SK-N-SH (cell line): ENCODE measurements around the gene USH1C. TPM values are rescaled to one million over a fixed set of nuclear protein-coding genes. Genes with fewer than 3 reads are reported as not detected.
A peak's percentile ranks its signal among the peaks of the same experiment; 100 is the strongest.

ENCODE experiments used
- CTCF ChIA-PET: fragments of 300-600, 350-600 bp; formaldehyde crosslinking; extraction: SDS; loops from one replicate; lab custom pipeline; 2021; lab: Yijun Ruan, JAX
- POLR2A ChIA-PET: fragments of 350-600 bp; sonication (Branson Sonifier 250); formaldehyde crosslinking; extraction: SDS; loops from one replicate; lab custom pipeline; 2020; ENCODE audit warnings: antibody characterized with exemption, inconsistent platforms; lab: Yijun Ruan, JAX
- DNase-seq: peaks from one replicate; pipeline ENCODE4 v3.0.0; 2012
- H2AFZ ChIP-seq: fragments of 200-600 bp; sonication (generic); 2 replicates; pipeline ENCODE4 v1.8.1; 2016; ENCODE audit warnings: antibody characterized with exemption, mild to moderate bottlenecking, low read depth
- H3F3A ChIP-seq: fragments of 200-600 bp; sonication (generic); replicated peaks from 2 replicates; pipeline ENCODE3; 2016; ENCODE audit warnings: antibody characterized with exemption, mild to moderate bottlenecking; ENCODE audit not compliant: insufficient read depth
- H3K27ac ChIP-seq, 2 experiments: fragments of 200-500 bp in 1 of 2; fragments of 200-600 bp in 1 of 2; sonication (Bioruptor generic) in 1 of 2; sonication (generic), shearing (Covaris generic) in 1 of 2; 2 replicates each; pipeline versions ENCODE4 v1.5.1 to v1.6.1; 2014 to 2016; ENCODE audit warnings: low read depth in 2 of 2, inconsistent platforms in 1 of 2, low read length in 1 of 2, mild to moderate bottlenecking in 1 of 2, mixed read lengths in 1 of 2
- H3K27me3 ChIP-seq: fragments of 200-600 bp; sonication (generic), shearing (Covaris generic); 2 replicates; pipeline ENCODE4 v1.6.1; 2016; ENCODE audit warnings: mixed run types; ENCODE audit not compliant: insufficient read depth
- H3K36me3 ChIP-seq, 2 experiments: fragments of 200-500 bp in 1 of 2; fragments of 200-600 bp in 1 of 2; sonication (Bioruptor generic) in 1 of 2; sonication (generic) in 1 of 2; replicated peaks in 1 of 2; 2 replicates each; pipeline versions ENCODE3 to v1.5.1; 2014 to 2016; ENCODE audit warnings: low read length in 1 of 2, mild to moderate bottlenecking in 1 of 2; ENCODE audit not compliant: insufficient read depth in 2 of 2, control insufficient read depth in 1 of 2
- H3K4me1 ChIP-seq, 2 experiments: fragments of 200-500 bp in 1 of 2; fragments of 200-600 bp in 1 of 2; sonication (Bioruptor generic) in 1 of 2; sonication (generic), shearing (Covaris generic) in 1 of 2; 2 replicates each; pipeline versions ENCODE4 v1.5.1 to v1.6.1; 2014 to 2016; ENCODE audit warnings: low read depth in 1 of 2, low read length in 1 of 2, mixed run types in 1 of 2; ENCODE audit not compliant: insufficient read depth in 2 of 2, control insufficient read depth in 1 of 2
- H3K4me2 ChIP-seq: fragments of 200-600 bp; sonication (generic), shearing (Covaris generic); 2 replicates; pipeline ENCODE4 v1.6.1; 2017; ENCODE audit warnings: mixed run types
- H3K4me3 ChIP-seq, 2 experiments: fragments of 200-500 bp in 1 of 2; fragments of 200-600 bp in 1 of 2; sonication (Bioruptor generic) in 1 of 2; sonication (generic), shearing (Covaris generic) in 1 of 2; 2 replicates each; pipeline versions ENCODE4 v1.5.1 to v1.8.1; 2014 to 2016; ENCODE audit warnings: low read depth in 2 of 2, inconsistent platforms in 1 of 2, low read length in 1 of 2, mild to moderate bottlenecking in 1 of 2, mixed read lengths in 1 of 2, moderate library complexity in 1 of 2
- H3K79me2 ChIP-seq: fragments of 200-600 bp; sonication (generic); 2 replicates; pipeline ENCODE4 v1.8.1; 2017; ENCODE audit warnings: mild to moderate bottlenecking; ENCODE audit not compliant: insufficient read depth
- H3K9ac ChIP-seq: fragments of 200-600 bp; sonication (generic); 2 replicates; pipeline ENCODE4 v1.6.1; 2017; ENCODE audit warnings: mixed run types
- H3K9me2 ChIP-seq: fragments of 200-600 bp; sonication (generic); 2 replicates; pipeline ENCODE4 v1.6.1; 2017; ENCODE audit warnings: mixed run types
- H3K9me3 ChIP-seq: fragments of 200-600 bp; sonication (generic); 2 replicates; pipeline ENCODE4 v1.6.1; 2017; ENCODE audit warnings: mixed run types, mild to moderate bottlenecking, moderate library complexity
- H4K20me1 ChIP-seq: fragments of 200-600 bp; sonication (generic); 2 replicates; pipeline ENCODE4 v1.6.1; 2017; ENCODE audit warnings: mild to moderate bottlenecking, mixed run types; ENCODE audit not compliant: insufficient read depth
- CHD2 ChIP-seq: fragments of 150-350 bp; IDR thresholded peaks from 2 replicates; pipeline ENCODE4 v1.6.1; 2018; ENCODE audit warnings: low read length; ENCODE audit not compliant: partially characterized antibody
- FOSL2 ChIP-seq: IDR thresholded peaks from 2 replicates; pipeline ENCODE4 v1.4.0; 2012; ENCODE audit warnings: low read depth, mild to moderate bottlenecking, moderate library complexity, borderline replicate concordance
- FOXM1 ChIP-seq: IDR thresholded peaks from 2 replicates; pipeline ENCODE4 v1.4.0; 2012; ENCODE audit warnings: low read depth, mild to moderate bottlenecking
- JUND ChIP-seq: IDR thresholded peaks from 2 replicates; pipeline ENCODE4 v1.4.0; 2012
- NFIC ChIP-seq: IDR thresholded peaks from 2 replicates; pipeline ENCODE4 v1.4.0; 2012; ENCODE audit warnings: borderline replicate concordance
- NRF1 ChIP-seq: IDR thresholded peaks from 2 replicates; pipeline ENCODE4 v1.6.1; 2012; ENCODE audit warnings: low read depth, mild to moderate bottlenecking, low read length
- RAD21 ChIP-seq: IDR thresholded peaks from 2 replicates; pipeline ENCODE4 v1.6.1; 2012; ENCODE audit warnings: mild to moderate bottlenecking, low read length
- RCOR1 ChIP-seq: fragments of 150-350 bp; IDR thresholded peaks from 2 replicates; pipeline ENCODE4 v1.6.1; 2017; ENCODE audit warnings: antibody characterized with exemption, low read length
- RFX5 ChIP-seq: IDR thresholded peaks from 2 replicates; pipeline ENCODE4 v1.6.1; 2012; ENCODE audit warnings: mild to moderate bottlenecking, improper control_type of control experiment, low read length
- RXRA ChIP-seq: IDR thresholded peaks from 2 replicates; pipeline ENCODE4 v1.4.0; 2012; ENCODE audit warnings: low read depth, mild to moderate bottlenecking, borderline replicate concordance
- SIN3A ChIP-seq: IDR thresholded peaks from 2 replicates; pipeline ENCODE4 v1.6.1; 2012; ENCODE audit warnings: low read depth, mild to moderate bottlenecking, low read length, moderate library complexity, borderline replicate concordance
- TAF1 ChIP-seq: IDR thresholded peaks from 2 replicates; pipeline ENCODE4 v1.6.1; 2012; ENCODE audit warnings: low read depth, mild to moderate bottlenecking, low read length, moderate library complexity, borderline replicate concordance
- TCF12 ChIP-seq: IDR thresholded peaks from 2 replicates; pipeline ENCODE4 v1.4.0; 2012
- TEAD4 ChIP-seq: IDR thresholded peaks from 2 replicates; pipeline ENCODE4 v1.4.0; 2012; ENCODE audit warnings: mild to moderate bottlenecking, borderline replicate concordance; ENCODE audit not compliant: insufficient read depth
- WGBS: methylation state at CpG from one replicate; pipeline ENCODE4 v1.1.6; 2017; ENCODE audit warnings: low lambda C conversion rate; 5-methylcytosine and 5-hydroxymethylcytosine counted together
- polyA plus RNA-seq, 3 experiments: library from polyadenylated mRNA; depleted of rRNA; stranded (reverse); fragments of >200 nt; gene quantifications; 2 replicates each; pipeline ENCODE4 v1.2.3, GENCODE V29; 2012
- TF ChIP-seq, protein P1 (sequence below): fragments of 200-600 bp; sonication (generic); IDR thresholded peaks from 2 replicates; pipeline ENCODE4 v1.6.1; 2017; ENCODE audit warnings: antibody characterized with exemption, mild to moderate bottlenecking, moderate library complexity
- TF ChIP-seq, protein P2 (sequence below): fragments of 150-350 bp; IDR thresholded peaks from 2 replicates; pipeline ENCODE4 v1.6.1; 2017; ENCODE audit warnings: antibody characterized with exemption, low read length, low read depth, borderline replicate concordance
- TF ChIP-seq, protein P3 (sequence below): IDR thresholded peaks from 2 replicates; pipeline ENCODE4 v1.4.0; 2012; ENCODE audit warnings: low read depth, borderline replicate concordance
- TF ChIP-seq, protein P4 (sequence below): IDR thresholded peaks from 2 replicates; pipeline ENCODE4 v1.4.0; 2012; ENCODE audit warnings: low read depth, borderline replicate concordance
- TF ChIP-seq, protein P5 (sequence below): fragments of 150-350 bp; IDR thresholded peaks from 2 replicates; pipeline ENCODE4 v1.6.1; 2016; ENCODE audit warnings: mild to moderate bottlenecking, low read depth, low read length

The USH1C gene
- polyA plus RNA-seq, 1 of the 3 experiments (the other 2 are of a cell fraction): not detected

DNA sequence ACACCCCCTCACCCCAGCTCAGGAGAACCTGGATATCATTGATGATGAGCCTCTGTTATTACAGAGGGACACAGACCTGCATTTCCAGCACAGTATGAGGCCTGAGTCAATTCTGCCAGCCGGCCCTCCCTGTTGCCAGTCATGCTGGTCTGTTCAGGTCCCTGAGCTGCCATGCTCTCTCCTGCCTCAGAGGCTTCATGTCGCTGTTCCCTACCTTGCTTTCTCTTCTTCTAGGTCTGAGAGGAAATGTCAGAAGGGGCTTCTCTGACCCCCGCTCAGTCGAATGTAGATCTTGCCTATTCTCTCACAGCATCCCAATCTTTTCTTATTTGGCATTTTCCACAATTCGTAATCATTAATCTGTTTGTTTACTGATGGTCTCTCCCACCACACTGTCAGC is 45.7 kb downstream of the USH1C start:
- no peak overlapping the region for H3K27ac ChIP-seq
- no peaks in the 10 kb centered on the region for H3F3A ChIP-seq
- no peaks in the 10 kb centered on the region; a peak in 1 of 4 replicates for H3K4me1 ChIP-seq
- TF ChIP-seq FOXM1: no peak
- TF ChIP-seq, protein P1, sequence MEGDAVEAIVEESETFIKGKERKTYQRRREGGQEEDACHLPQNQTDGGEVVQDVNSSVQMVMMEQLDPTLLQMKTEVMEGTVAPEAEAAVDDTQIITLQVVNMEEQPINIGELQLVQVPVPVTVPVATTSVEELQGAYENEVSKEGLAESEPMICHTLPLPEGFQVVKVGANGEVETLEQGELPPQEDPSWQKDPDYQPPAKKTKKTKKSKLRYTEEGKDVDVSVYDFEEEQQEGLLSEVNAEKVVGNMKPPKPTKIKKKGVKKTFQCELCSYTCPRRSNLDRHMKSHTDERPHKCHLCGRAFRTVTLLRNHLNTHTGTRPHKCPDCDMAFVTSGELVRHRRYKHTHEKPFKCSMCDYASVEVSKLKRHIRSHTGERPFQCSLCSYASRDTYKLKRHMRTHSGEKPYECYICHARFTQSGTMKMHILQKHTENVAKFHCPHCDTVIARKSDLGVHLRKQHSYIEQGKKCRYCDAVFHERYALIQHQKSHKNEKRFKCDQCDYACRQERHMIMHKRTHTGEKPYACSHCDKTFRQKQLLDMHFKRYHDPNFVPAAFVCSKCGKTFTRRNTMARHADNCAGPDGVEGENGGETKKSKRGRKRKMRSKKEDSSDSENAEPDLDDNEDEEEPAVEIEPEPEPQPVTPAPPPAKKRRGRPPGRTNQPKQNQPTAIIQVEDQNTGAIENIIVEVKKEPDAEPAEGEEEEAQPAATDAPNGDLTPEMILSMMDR: peak; percentile 36
- no peak for TF ChIP-seq NRF1
- H2AFZ ChIP-seq: no peak overlapping the region
- H4K20me1 ChIP-seq: no peaks in the 10 kb centered on the region
- H3K79me2 ChIP-seq: no peaks in the 10 kb centered on the region
- WGBS: 40% methylated on average over 5 of the region's 5 CpGs
- H3K9me2 ChIP-seq: no peaks in the 10 kb centered on the region
- 0 out of 2 replicates have a peak, but pooled peaks cover 6% of the 10 kb centered on the region for H3K27me3 ChIP-seq
- no peaks in the 10 kb centered on the region for H3K9me3 ChIP-seq
- H3K4me2 ChIP-seq: no peak overlapping the region
- POLR2A ChIA-PET: no interaction called here
- H3K36me3 ChIP-seq: no peaks in the 10 kb centered on the region
- CTCF ChIA-PET: interaction anchor here (0.7 to 45.6 kb wide), 3 partner anchors 25 to 112 kb away, joined by 3 to 1101 read pairs (median 499); partner anchors contain the start of gene KCNJ11
- no peak overlapping the region for H3K4me3 ChIP-seq
- DNase-seq: no peak
- no peak overlapping the region for H3K9ac ChIP-seq

DNA sequence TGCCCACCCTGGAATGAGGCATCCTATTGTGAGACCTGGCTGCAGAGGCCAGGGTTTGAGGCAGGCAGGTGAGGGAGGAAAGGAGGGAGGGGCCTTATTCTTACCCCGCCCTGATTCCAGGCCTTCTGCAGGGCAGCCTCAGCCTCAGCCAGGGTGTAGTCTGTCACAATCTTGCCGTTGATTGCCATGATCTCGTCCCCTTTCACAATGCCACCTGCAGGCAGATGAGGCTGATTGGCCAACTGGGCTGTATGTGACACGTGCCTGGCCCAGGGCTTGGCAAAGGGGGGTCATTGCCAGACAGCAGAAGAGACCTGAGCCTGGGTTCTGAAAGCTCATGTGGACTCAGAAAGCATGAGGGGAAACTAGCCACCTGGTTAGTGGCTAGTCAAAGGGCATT is 46.2 kb downstream of the USH1C start:
- Histone ChIP-seq H2AFZ (no peak overlapping the region), H3K4me3 (no peak overlapping the region), H3K27ac (no peak overlapping the region), H3K9ac (no peak overlapping the region), H3F3A (no peaks in the 10 kb centered on the region), H3K9me2 (no peaks in the 10 kb centered on the region), H3K9me3 (no peaks in the 10 kb centered on the region), H3K4me2 (no peak overlapping the region), H3K27me3 (0 out of 2 replicates have a peak, but pooled peaks cover 6% of the 10 kb centered on the region), H3K36me3 (no peaks in the 10 kb centered on the region), H3K79me2 (no peaks in the 10 kb centered on the region), H3K4me1 (no peaks in the 10 kb centered on the region; a peak in 1 of 4 replicates), H4K20me1 (no peaks in the 10 kb centered on the region)
- CTCF ChIA-PET: interaction anchor here (31.7 to 45.6 kb wide), 2 partner anchors 26 to 112 kb away, joined by 499 to 1101 read pairs; partner anchors contain the start of gene KCNJ11
- POLR2A ChIA-PET: no interaction called here
- WGBS: no CpG with 5 or more reads among the region's 4 CpGs
- no peak for DNase-seq
- TF ChIP-seq, protein P2, sequence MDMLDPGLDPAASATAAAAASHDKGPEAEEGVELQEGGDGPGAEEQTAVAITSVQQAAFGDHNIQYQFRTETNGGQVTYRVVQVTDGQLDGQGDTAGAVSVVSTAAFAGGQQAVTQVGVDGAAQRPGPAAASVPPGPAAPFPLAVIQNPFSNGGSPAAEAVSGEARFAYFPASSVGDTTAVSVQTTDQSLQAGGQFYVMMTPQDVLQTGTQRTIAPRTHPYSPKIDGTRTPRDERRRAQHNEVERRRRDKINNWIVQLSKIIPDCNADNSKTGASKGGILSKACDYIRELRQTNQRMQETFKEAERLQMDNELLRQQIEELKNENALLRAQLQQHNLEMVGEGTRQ: no peak
- TF ChIP-seq RFX5 (no peak), RAD21 (no peak), JUND (no peak), CHD2 (no peak), TAF1 (no peak), TEAD4 (no peak), FOSL2 (no peak), RCOR1 (no peak), TCF12 (no peak), SIN3A (no peak), NFIC (no peak), RXRA (no peak)
- TF ChIP-seq, protein P1: no peak
- TF ChIP-seq, protein P3, sequence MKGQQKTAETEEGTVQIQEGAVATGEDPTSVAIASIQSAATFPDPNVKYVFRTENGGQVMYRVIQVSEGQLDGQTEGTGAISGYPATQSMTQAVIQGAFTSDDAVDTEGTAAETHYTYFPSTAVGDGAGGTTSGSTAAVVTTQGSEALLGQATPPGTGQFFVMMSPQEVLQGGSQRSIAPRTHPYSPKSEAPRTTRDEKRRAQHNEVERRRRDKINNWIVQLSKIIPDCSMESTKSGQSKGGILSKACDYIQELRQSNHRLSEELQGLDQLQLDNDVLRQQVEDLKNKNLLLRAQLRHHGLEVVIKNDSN: no peak
- TF ChIP-seq, protein P4, sequence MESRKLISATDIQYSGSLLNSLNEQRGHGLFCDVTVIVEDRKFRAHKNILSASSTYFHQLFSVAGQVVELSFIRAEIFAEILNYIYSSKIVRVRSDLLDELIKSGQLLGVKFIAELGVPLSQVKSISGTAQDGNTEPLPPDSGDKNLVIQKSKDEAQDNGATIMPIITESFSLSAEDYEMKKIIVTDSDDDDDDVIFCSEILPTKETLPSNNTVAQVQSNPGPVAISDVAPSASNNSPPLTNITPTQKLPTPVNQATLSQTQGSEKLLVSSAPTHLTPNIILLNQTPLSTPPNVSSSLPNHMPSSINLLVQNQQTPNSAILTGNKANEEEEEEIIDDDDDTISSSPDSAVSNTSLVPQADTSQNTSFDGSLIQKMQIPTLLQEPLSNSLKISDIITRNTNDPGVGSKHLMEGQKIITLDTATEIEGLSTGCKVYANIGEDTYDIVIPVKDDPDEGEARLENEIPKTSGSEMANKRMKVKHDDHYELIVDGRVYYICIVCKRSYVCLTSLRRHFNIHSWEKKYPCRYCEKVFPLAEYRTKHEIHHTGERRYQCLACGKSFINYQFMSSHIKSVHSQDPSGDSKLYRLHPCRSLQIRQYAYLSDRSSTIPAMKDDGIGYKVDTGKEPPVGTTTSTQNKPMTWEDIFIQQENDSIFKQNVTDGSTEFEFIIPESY: no peak
- TF ChIP-seq, protein P5, sequence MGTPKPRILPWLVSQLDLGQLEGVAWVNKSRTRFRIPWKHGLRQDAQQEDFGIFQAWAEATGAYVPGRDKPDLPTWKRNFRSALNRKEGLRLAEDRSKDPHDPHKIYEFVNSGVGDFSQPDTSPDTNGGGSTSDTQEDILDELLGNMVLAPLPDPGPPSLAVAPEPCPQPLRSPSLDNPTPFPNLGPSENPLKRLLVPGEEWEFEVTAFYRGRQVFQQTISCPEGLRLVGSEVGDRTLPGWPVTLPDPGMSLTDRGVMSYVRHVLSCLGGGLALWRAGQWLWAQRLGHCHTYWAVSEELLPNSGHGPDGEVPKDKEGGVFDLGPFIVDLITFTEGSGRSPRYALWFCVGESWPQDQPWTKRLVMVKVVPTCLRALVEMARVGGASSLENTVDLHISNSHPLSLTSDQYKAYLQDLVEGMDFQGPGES: no peak
